Naive thymus-derived CD8-positive, alpha-beta T cell (primary cell): ENCODE data around the gene COPS3. TPM values are rescaled to one million over a fixed set of nuclear protein-coding genes. Genes with fewer than 3 reads are reported as not detected.
A peak's percentile ranks its signal among the peaks of the same experiment; 100 is the strongest.

Source experiments
- ATAC-seq, 2 donors: fragments of 150-1000 bp; cut with Tn5 transposase in 1 of 2; sonication (Bioruptor Pico), chemical (Tn5 transposase) in 1 of 2; 1 replicate in 1 of 2; 2 replicates in 1 of 2; pipeline ENCODE4 v1.10.0; 2021; ENCODE audit warnings: mild to moderate bottlenecking in 2 of 2, moderate library complexity in 2 of 2
- POLR2A ChIA-PET: fragments of 350-600 bp; sonication (Branson Sonifier 250); formaldehyde crosslinking; loops from one replicate; lab custom pipeline; 2021; ENCODE audit warnings: antibody characterized with exemption; lab: Charles Lee
- DNase-seq, 10 donors: peaks; one replicate each; pipeline versions ENCODE4 v3.0.0 to v3.0.0-alpha.2; 2020 to 2022
- H3K27ac Mint-ChIP-seq, 10 donors: one replicate each; pipeline ENCODE4 v1.8.0; 2020 to 2022; ENCODE audit warnings: mild to moderate bottlenecking in 10 of 10, mixed read lengths in 10 of 10, moderate library complexity in 4 of 10, inconsistent platforms in 1 of 10
- H3K27me3 Mint-ChIP-seq, 5 donors: one replicate each; pipeline ENCODE4 v1.8.0; 2021 to 2022; ENCODE audit warnings: mixed read lengths in 5 of 5
- H3K36me3 Mint-ChIP-seq, 3 donors: one replicate each; pipeline ENCODE4 v1.8.0; 2020 to 2022; ENCODE audit warnings: mixed read lengths in 3 of 3, mild to moderate bottlenecking in 2 of 3, inconsistent platforms in 1 of 3
- H3K4me1 Mint-ChIP-seq, 4 donors: one replicate each; pipeline ENCODE4 v1.8.0; 2021 to 2022; ENCODE audit warnings: mixed read lengths in 4 of 4
- H3K4me3 Mint-ChIP-seq, 10 donors: one replicate each; pipeline ENCODE4 v1.8.0; 2020 to 2022; ENCODE audit warnings: mild to moderate bottlenecking in 10 of 10, mixed read lengths in 10 of 10, moderate library complexity in 6 of 10, inconsistent platforms in 1 of 10
- H3K9me3 Mint-ChIP-seq, 9 donors: one replicate each; pipeline ENCODE4 v1.8.0; 2020 to 2022; ENCODE audit warnings: mixed read lengths in 9 of 9, mild to moderate bottlenecking in 3 of 9, inconsistent platforms in 1 of 9, moderate library complexity in 1 of 9
- polyA plus RNA-seq, 3 donors: library from polyadenylated mRNA; unstranded; fragments of 300-500 nt; fragmentation: Illumina TruSeq; gene quantifications; one replicate each; pipeline ENCODE4 v1.2.3, GENCODE V29; 2021
- total RNA-seq, 8 experiments: library from RNA in 2 of 8; stranded (reverse) in 2 of 8; gene quantifications; one replicate each; pipeline ENCODE4 v1.2.3 and lab custom pipeline; 2021 to 2026

Gene COPS3
- total and polyA plus RNA-seq, 5 experiments from 2014 or later, result 46.5 to 98.0 (median 76.6) TPM

- Mint-ChIP-seq H3K36me3 (peaks cover 0 to 22% (median 0%) of the 10 kb centered on the region in 3 donors), H3K4me3 (peak overlapping the region; percentile 91 to 98 (median 96)), H3K4me1 (peaks cover 23 to 41% (median 33%) of the 10 kb centered on the region in 4 donors)
These were observed 45.6 kb downstream of the COPS3 start for GRCh38 chr17:17235212-17236174.

GRCh38 chr17:17232303-17232621, 48.8 kb downstream of the COPS3 start:
- no peaks in the 10 kb centered on the region for H3K9me3 Mint-ChIP-seq
- H3K36me3 Mint-ChIP-seq, result peaks cover 0 to 54% (median 6%) of the 10 kb centered on the region in 3 donors
- peak overlapping the region in 1 of 10 donors; percentile 41 for H3K4me3 Mint-ChIP-seq
- POLR2A ChIA-PET, result interaction anchor here (0.6 kb wide), 1 partner anchor 43 kb away, joined by 4 read pairs; no protein-coding TSS in a partner anchor
- H3K27me3 Mint-ChIP-seq, result no peaks in the 10 kb centered on the region
- H3K27ac Mint-ChIP-seq, result peak overlapping the region in 1 of 10 donors; percentile 89
- DNase-seq, result no peak
- peaks cover 22 to 35% (median 28%) of the 10 kb centered on the region in 4 donors for H3K4me1 Mint-ChIP-seq
- no peak for ATAC-seq

More at GRCh38 chr17:17235212-17236174, 45.6 kb downstream of the COPS3 start:
- POLR2A ChIA-PET, result interaction anchor here (0.6 to 3.5 kb wide), 8 partner anchors 8 to 94 kb away, joined by 3 to 33 read pairs (median 4); partner anchors contain the start of genes COPS3 and PLD6
- DNase-seq (peak in 1 of 10 donors; percentile 9), ATAC-seq (no peak)
- H3K9me3 Mint-ChIP-seq, result no peaks in the 10 kb centered on the region
- no peaks in the 10 kb centered on the region for H3K27me3 Mint-ChIP-seq
- H3K27ac Mint-ChIP-seq, result peak overlapping the region; percentile 31 to 100 (median 99)

DNA sequence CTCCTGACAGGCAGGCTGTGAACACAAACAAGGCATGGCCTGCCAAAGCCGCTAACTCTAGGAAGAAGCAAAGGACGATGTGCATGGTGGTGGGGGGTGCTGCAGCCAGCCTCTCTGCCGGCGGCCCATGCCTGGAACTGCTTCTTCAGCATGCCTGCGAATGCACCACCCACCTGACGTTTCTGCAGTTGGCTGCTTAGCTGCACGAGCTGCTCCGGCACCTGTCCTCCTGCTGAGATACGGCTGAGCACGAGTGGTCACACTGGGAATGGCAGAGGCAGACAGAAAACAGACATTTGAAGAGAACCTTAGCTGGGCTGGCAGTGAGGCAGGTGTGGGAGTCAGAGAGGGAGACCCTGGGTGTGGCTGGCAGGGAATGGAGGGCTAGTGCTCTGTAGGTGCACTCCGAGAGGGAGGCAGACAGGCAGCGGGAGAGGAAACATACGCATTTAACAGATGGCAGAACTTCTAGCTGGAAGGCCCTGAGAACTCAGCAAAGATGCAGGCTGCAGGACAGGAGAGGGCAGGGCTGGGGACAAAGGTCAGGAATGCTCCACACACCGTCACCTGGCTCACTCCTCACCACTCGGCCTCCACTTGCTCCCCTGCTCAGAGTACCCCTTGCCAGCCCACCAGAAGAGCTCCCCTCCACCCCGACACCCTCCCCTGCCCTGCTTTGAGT, 49.3 kb downstream of the COPS3 start:
- Mint-ChIP-seq H3K4me3 (no peak overlapping the region), H3K36me3 (peaks cover 0 to 59% (median 8%) of the 10 kb centered on the region in 3 donors), H3K9me3 (no peaks in the 10 kb centered on the region), H3K27ac (peak overlapping the region in 3 of 10 donors; percentile 2 to 89 (median 74)), H3K27me3 (no peaks in the 10 kb centered on the region), H3K4me1 (peaks cover 19 to 35% (median 27%) of the 10 kb centered on the region in 4 donors)
- ATAC-seq, result no peak
- POLR2A ChIA-PET, result no interaction called here
- DNase-seq, result no peak

DNA sequence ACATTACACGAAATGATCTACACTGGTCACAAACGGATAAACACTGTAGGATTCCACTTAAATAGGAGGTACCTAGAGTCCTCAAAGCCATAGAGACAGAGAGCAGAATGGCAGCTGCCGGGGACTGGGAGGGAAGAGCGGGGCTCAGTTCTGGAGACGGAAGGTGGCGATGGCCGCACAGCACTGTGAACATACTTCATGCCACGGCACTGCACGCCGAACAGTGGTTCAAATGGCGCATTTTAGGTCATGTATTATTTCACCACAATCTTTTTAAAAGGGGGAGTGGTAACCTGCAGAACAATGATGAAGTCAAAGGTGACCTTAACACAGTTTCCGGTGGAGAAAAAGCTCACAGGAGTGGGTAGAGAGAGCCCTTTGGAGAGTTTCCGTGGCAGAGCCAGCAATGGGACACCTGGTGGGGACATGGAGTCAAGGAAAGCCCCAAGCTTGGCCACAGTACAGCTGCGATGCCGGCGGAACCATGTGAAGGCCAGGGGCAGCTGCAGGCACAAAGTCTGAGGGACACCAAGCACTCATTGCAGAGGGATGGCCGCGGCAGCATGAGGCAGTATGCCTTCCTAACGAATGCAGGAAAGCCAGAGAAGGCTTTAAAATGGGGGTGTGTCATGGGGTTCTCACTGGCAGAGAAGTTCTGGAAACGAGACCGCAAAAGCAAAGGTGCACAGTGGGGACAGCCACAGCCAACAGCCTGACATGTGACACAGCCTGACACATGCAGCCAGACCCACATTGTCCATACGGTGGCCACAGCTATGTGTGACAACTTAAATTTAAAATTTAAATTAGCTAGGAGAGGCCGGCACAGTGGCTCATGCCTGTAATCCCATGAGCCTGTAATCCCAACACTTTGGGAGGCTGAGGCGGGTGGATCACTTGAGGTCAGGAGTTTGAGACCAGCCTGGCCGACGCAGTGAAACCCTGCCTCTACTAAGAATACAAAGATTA, 51.3 kb downstream of the COPS3 start:
- Mint-ChIP-seq H3K4me1 (peaks cover 0 to 19% (median 13%) of the 10 kb centered on the region in 4 donors), H3K9me3 (no peaks in the 10 kb centered on the region), H3K4me3 (no peak overlapping the region), H3K36me3 (peaks cover 4 to 78% (median 14%) of the 10 kb centered on the region in 3 donors), H3K27me3 (no peaks in the 10 kb centered on the region), H3K27ac (peak overlapping the region in 3 of 10 donors; percentile 46 to 76 (median 48))
- DNase-seq (no peak), ATAC-seq (no peak)
- POLR2A ChIA-PET, result no interaction called here

DNA sequence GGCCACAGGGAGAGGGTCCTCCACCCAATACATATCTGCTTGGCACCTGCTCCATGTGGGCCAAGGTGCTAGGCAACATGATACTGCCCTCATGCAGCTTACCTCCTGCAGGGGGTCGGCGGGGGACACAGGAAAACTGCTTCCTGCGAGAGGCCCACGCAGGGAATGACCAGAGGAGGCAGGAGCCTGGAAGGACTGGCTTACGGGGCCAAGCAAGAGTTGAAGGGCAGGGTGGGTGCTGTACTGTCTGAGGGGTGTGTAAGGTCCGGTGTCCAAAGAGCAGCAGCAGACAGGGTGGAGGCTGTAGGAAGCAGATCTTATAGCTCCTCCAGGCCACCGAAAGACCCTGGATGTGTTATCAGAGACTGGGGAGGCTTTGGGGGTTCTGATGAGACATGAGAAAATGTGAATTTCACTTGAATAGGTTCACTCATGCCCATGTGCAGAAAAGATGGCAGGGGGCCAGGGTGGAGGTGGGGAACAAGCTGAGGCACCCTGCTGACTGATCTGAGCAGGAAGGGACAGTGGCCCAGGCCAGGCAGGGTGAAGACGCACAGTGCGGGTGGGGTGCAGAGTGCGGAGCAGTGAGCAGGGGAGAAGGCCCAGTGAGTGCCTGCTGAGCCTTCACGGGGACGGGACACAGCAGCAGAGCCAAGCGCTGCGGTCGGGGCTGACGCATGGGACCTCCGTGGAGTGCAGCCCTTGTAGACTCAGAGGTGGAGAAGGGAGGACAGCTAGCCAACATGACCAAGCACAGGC, 52.3 kb downstream of the COPS3 start:
- Mint-ChIP-seq H3K4me1 (peaks cover 0 to 15% (median 12%) of the 10 kb centered on the region in 4 donors), H3K4me3 (peak overlapping the region in 1 of 10 donors; percentile 41), H3K9me3 (no peaks in the 10 kb centered on the region), H3K36me3 (peaks cover 4 to 87% (median 14%) of the 10 kb centered on the region in 3 donors), H3K27me3 (no peaks in the 10 kb centered on the region), H3K27ac (peak overlapping the region in 4 of 10 donors; percentile 32 to 76 (median 67))
- POLR2A ChIA-PET, result no interaction called here
- ATAC-seq (no peak), DNase-seq (no peak)

DNA sequence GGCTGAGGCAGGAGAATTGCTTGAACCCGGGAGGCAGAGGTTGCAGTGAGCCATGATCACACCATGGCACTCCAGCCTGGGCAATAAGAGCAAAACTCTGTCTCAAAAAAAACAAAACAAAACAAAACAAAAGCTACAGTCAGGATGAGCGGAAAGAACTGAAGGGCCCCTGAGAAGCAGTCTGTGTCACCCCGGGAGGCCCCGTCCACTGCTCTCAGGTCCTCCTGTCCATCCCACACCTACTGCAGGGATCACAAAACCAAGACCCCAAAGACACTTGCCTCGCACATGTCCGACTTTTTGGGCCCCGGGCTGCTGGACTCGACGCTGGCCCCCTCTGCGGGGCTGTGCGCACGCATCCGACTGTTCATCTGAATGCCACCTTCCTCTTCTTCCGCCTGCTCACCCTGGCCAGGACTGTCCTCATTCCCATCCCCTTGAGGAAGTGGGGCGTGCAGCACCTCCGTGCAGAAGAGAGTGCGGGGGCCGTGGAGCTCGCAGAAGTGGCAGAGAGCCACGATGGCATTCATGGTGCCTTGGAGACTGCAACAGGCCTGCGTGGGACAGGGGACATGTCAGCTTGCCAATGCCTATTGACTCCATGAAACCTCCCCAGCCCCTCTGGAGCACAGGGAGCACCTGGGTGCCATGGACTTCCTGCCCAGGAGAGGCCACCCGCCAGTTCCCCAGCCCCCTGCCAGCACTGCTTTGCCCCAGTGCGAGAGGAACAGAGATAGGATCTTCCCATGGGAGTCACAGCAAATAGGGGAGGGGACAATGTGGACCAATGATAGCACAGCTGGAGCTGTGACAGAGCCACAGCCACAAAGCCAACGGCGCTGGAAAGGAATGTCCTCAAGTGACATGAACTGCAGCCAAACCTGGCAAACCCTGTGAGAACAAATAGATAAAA, 53.2 kb downstream of the COPS3 start:
- no peaks in the 10 kb centered on the region for H3K9me3 Mint-ChIP-seq
- peaks cover 4 to 95% (median 14%) of the 10 kb centered on the region in 3 donors for H3K36me3 Mint-ChIP-seq
- no peak for DNase-seq
- no peak for ATAC-seq
- H3K27ac Mint-ChIP-seq, result peak overlapping the region in 3 of 10 donors; percentile 7 to 32 (median 13)
- H3K4me3 Mint-ChIP-seq, result no peak overlapping the region
- peaks cover 0 to 15% (median 11%) of the 10 kb centered on the region in 4 donors for H3K4me1 Mint-ChIP-seq
- POLR2A ChIA-PET, result no interaction called here
- H3K27me3 Mint-ChIP-seq, result no peaks in the 10 kb centered on the region

- Mint-ChIP-seq H3K4me1 (peaks cover 0 to 9% (median 3%) of the 10 kb centered on the region in 4 donors), H3K36me3 (peaks cover 4 to 94% (median 16%) of the 10 kb centered on the region in 3 donors)
These were observed 54.4 kb downstream of the COPS3 start for GRCh38 chr17:17226451-17227265.

DNA sequence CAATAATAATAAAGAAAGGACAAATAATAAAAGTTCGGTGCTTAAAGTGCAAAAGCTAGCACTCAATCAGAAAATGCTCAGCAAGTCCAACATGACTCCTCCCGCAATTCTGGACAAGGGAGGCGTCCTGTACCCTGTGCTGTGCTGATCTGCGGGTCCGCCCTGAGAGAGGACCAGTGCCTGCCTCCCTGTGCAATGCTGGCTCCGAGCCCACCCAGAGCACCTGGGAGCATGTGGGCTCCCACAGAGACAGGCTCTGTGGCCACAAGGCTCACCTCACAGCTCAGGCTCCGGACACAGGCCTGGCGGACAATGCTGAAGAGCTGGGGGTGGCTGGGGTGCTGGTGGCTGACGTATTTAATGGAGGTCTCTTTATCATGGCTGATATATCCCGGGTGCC, 55.1 kb downstream of the COPS3 start:
- no peak overlapping the region for H3K27ac Mint-ChIP-seq
- H3K4me3 Mint-ChIP-seq, result no peak overlapping the region
- ATAC-seq (no peak), DNase-seq (no peak)
- no peaks in the 10 kb centered on the region for H3K27me3 Mint-ChIP-seq
- peaks cover 0 to 8% (median 2%) of the 10 kb centered on the region in 4 donors for H3K4me1 Mint-ChIP-seq
- H3K36me3 Mint-ChIP-seq, result peaks cover 4 to 96% (median 19%) of the 10 kb centered on the region in 3 donors
- POLR2A ChIA-PET, result no interaction called here
- no peaks in the 10 kb centered on the region for H3K9me3 Mint-ChIP-seq

More at GRCh38 chr17:17226451-17227265, 54.4 kb downstream of the COPS3 start:
- H3K27me3 Mint-ChIP-seq, result no peaks in the 10 kb centered on the region
- DNase-seq (no peak), ATAC-seq (no peak)
- H3K9me3 Mint-ChIP-seq, result no peaks in the 10 kb centered on the region
- no peak overlapping the region for H3K4me3 Mint-ChIP-seq
- POLR2A ChIA-PET, result interaction anchor here (0.9 kb wide), 1 partner anchor 12 kb away, joined by 3 read pairs; no protein-coding TSS in a partner anchor
- H3K27ac Mint-ChIP-seq, result no peak overlapping the region

DNA sequence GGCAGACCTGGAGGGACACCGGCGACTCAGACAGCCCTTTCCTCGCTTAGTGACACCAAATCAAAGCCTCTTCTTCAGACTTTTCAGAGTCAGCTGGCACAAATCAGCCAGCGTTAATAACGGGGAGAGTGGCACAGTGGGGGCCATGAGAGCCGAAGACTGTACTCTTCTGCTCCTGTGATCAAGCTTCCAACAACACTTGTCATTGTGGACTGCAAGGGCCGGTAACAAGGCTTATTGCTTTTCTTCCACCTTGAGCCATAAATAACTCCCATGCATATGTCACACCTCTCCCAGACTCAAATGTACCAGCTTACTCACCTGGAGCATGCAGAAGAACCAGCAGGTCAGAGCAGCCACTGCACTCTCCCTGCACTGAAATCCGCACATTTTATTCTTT, 56.9 kb downstream of the COPS3 start:
- H3K27ac Mint-ChIP-seq, result no peak overlapping the region
- DNase-seq, result no peak
- POLR2A ChIA-PET, result no interaction called here

DNA sequence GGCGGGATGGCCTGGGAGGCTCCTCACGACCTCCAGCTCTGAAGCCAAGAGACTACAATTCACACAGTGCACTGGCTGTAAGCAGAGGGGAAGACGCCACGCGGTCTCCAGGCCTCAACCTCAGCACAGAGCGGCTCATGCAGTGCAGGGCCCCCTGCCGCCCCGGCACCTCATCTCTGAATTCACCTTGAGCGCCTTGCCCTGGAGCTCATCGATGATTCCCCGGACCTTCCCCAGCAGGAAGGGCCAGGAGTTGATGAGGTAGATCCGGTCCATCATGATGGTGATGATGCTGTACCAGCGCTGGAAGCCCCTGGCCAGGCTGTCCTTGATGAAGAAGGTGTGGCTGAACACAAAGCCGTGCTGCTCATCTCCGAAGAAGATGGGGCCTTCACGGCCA, 57.3 kb downstream of the COPS3 start:
- Mint-ChIP-seq H3K27me3 (no peaks in the 10 kb centered on the region), H3K27ac (no peak overlapping the region), H3K9me3 (no peaks in the 10 kb centered on the region), H3K4me1 (peaks cover 0 to 4% (median 0%) of the 10 kb centered on the region in 4 donors), H3K36me3 (peaks cover 4 to 94% (median 19%) of the 10 kb centered on the region in 3 donors), H3K4me3 (no peak overlapping the region)
- POLR2A ChIA-PET, result interaction anchor here (0.5 to 0.6 kb wide), 2 partner anchors 13 to 389 kb away, joined by 3 to 11 read pairs; partner anchors contain the start of gene FLCN
- ATAC-seq (no peak), DNase-seq (no peak)

More for the DNA sequence above, 56.9 kb downstream of the COPS3 start:
- Mint-ChIP-seq H3K27me3 (no peaks in the 10 kb centered on the region), H3K4me1 (peaks cover 0 to 8% (median under 1%) of the 10 kb centered on the region in 4 donors), H3K9me3 (no peaks in the 10 kb centered on the region), H3K36me3 (peaks cover 4 to 95% (median 21%) of the 10 kb centered on the region in 3 donors), H3K4me3 (no peak overlapping the region)
- ATAC-seq, result no peak
